HG03025 (cell line): ENCODE data around the gene CST7.
"Not testable (repeated sequence)": the region's sequence is repeated elsewhere in the genome, so short reads cannot be mapped to it uniquely, and the experiment has no call there.

ENCODE experiments used
- ATAC-seq: cut with Tn5 transposase; IDR thresholded peaks from one replicate; pipeline ENCODE4 v1.9.1; 2021; ENCODE audit warnings: mild to moderate bottlenecking, moderate library complexity; ENCODE audit not compliant: unreplicated experiment, low FRiP score

CST7 gene

GRCh38 chr20:24998631-24999445 is 49.8 kb downstream of the CST7 start:
- no peak for ATAC-seq

GRCh38 chr20:24999568-24999967 is 50.5 kb downstream of the CST7 start:
- no peak for ATAC-seq

- ATAC-seq = no peak
Measured at GRCh38 chr20:25000268-25000801, 51.3 kb downstream of the CST7 start.

- ATAC-seq = not testable (repeated sequence)
Measured at GRCh38 chr20:25001323-25001722, 52.3 kb downstream of the CST7 start.

GRCh38 chr20:25003002-25003401 is 53.9 kb downstream of the CST7 start:
- no peak for ATAC-seq

GRCh38 chr20:25005220-25005619 is 56.2 kb downstream of the CST7 start:
- ATAC-seq = no peak

GRCh38 chr20:25005661-25006060 is 56.6 kb downstream of the CST7 start:
- ATAC-seq = no peak

- ATAC-seq = no peak
Measured at GRCh38 chr20:25006431-25007167, 57.5 kb downstream of the CST7 start.

- ATAC-seq = no peak
Measured at GRCh38 chr20:25007491-25008305, 58.6 kb downstream of the CST7 start.

GRCh38 chr20:25008388-25009217 is 59.5 kb downstream of the CST7 start:
- ATAC-seq = no peak
